ENCODE results near the gene IL1RAPL1. TPM values are rescaled to one million over a fixed set of nuclear protein-coding genes. Genes with fewer than 3 reads are reported as not detected.

The IL1RAPL1 gene
- polyA plus RNA-seq, 1 donor from 2014 or later, result not detected

- no peak overlapping the region for H3K4me2 ChIP-seq (ENCODE audit: low read length)
- H3K36me3 ChIP-seq (ENCODE audit: insufficient read depth, low read length), result no peaks in the 10 kb centered on the region
- H3K9me3 ChIP-seq (ENCODE audit: low read length), result no peaks in the 10 kb centered on the region
- TF ChIP-seq EP300 (conservative IDR thresholded peaks at IDR 0.05; ENCODE audit: poor library complexity, severe bottlenecking) (peak; percentile 61), TAF1 (IDR thresholded peaks at IDR 0.05; ENCODE audit: low read depth) (no peak), REST (IDR thresholded peaks at IDR 0.05; ENCODE audit: borderline replicate concordance) (no peak), POLR2AphosphoS5 (IDR thresholded peaks at IDR 0.05) (peak; percentile 15)
- H3K27ac ChIP-seq (ENCODE audit: low read length), result no peak overlapping the region
- H3K9ac ChIP-seq (ENCODE audit: low read length), result no peak overlapping the region
- H3K79me2 ChIP-seq (replicated peaks; ENCODE audit: insufficient read depth, low read length), result no peaks in the 10 kb centered on the region
- no peaks in the 10 kb centered on the region for H3K27me3 ChIP-seq (ENCODE audit: insufficient read depth, low read depth, low read length)
- H3K4me3 ChIP-seq (ENCODE audit: low read length), result no peak overlapping the region
- H4K20me1 ChIP-seq (ENCODE audit: insufficient read depth), result no peaks in the 10 kb centered on the region
- no peaks in the 10 kb centered on the region for H3F3A ChIP-seq (ENCODE audit: insufficient read depth, low read length, poor library complexity, severe bottlenecking)
- no peaks in the 10 kb centered on the region for H3K9me2 ChIP-seq (ENCODE audit: insufficient read depth, low read length)
- no peak overlapping the region for H2AFZ ChIP-seq (ENCODE audit: low read depth, low read length)
Observed at GRCh38 chrX:29872831-29873230, 1285.6 kb downstream of the IL1RAPL1 start.

- H3K27ac ChIP-seq (ENCODE audit: low read length), result no peak overlapping the region
- no peaks in the 10 kb centered on the region for H3K9me3 ChIP-seq (ENCODE audit: low read length)
- no peak overlapping the region for H3K9ac ChIP-seq (ENCODE audit: low read length)
- H3K27me3 ChIP-seq (ENCODE audit: insufficient read depth, low read depth, low read length), result no peaks in the 10 kb centered on the region
- no peak overlapping the region for H3K4me3 ChIP-seq (ENCODE audit: low read length)
- H3K36me3 ChIP-seq (ENCODE audit: insufficient read depth, low read length), result no peaks in the 10 kb centered on the region
- TF ChIP-seq POLR2AphosphoS5 (IDR thresholded peaks at IDR 0.05), result no peak
- no peak for TF ChIP-seq REST (IDR thresholded peaks at IDR 0.05; ENCODE audit: borderline replicate concordance)
- no peak for TF ChIP-seq EZH2 (IDR thresholded peaks at IDR 0.05; ENCODE audit: borderline replicate concordance, insufficient read depth, low read length, poor library complexity, severe bottlenecking)
- H2AFZ ChIP-seq (ENCODE audit: low read depth, low read length), result no peak overlapping the region
- no peak overlapping the region for H3K4me2 ChIP-seq (ENCODE audit: low read length)
- H4K20me1 ChIP-seq (ENCODE audit: insufficient read depth), result no peaks in the 10 kb centered on the region
- no peaks in the 10 kb centered on the region for H3F3A ChIP-seq (ENCODE audit: insufficient read depth, low read length, poor library complexity, severe bottlenecking)
- H3K9me2 ChIP-seq (ENCODE audit: insufficient read depth, low read length), result no peaks in the 10 kb centered on the region
- H3K79me2 ChIP-seq (replicated peaks; ENCODE audit: insufficient read depth, low read length), result no peaks in the 10 kb centered on the region
Observed at GRCh38 chrX:29876733-29877132, 1289.5 kb downstream of the IL1RAPL1 start.

GRCh38 chrX:29880977-29881376 is 1293.7 kb downstream of the IL1RAPL1 start:
- H4K20me1 ChIP-seq (ENCODE audit: insufficient read depth), result no peaks in the 10 kb centered on the region
- no peaks in the 10 kb centered on the region for H3K9me2 ChIP-seq (ENCODE audit: insufficient read depth, low read length)
- H3F3A ChIP-seq (ENCODE audit: insufficient read depth, low read length, poor library complexity, severe bottlenecking), result no peaks in the 10 kb centered on the region
- H3K9me3 ChIP-seq (ENCODE audit: low read length), result no peaks in the 10 kb centered on the region
- H3K27me3 ChIP-seq (ENCODE audit: insufficient read depth, low read depth, low read length), result no peaks in the 10 kb centered on the region
- H3K27ac ChIP-seq (ENCODE audit: low read length), result no peak overlapping the region
- H3K9ac ChIP-seq (ENCODE audit: low read length), result no peak overlapping the region
- TF ChIP-seq EZH2 (IDR thresholded peaks at IDR 0.05; ENCODE audit: borderline replicate concordance, insufficient read depth, low read length, poor library complexity, severe bottlenecking) (no peak), CTCF (IDR thresholded peaks at IDR 0.05; ENCODE audit: poor library complexity, severe bottlenecking) (no peak), MXI1 (conservative IDR thresholded peaks at IDR 0.05; ENCODE audit: poor library complexity, severe bottlenecking) (no peak), SMC3 (conservative IDR thresholded peaks at IDR 0.05; ENCODE audit: poor library complexity) (no peak), EP300 (conservative IDR thresholded peaks at IDR 0.05; ENCODE audit: poor library complexity, severe bottlenecking) (no peak), REST (IDR thresholded peaks at IDR 0.05; ENCODE audit: borderline replicate concordance) (no peak), RAD21 (conservative IDR thresholded peaks at IDR 0.05) (no peak)
- H3K4me2 ChIP-seq (ENCODE audit: low read length), result no peak overlapping the region
- H3K36me3 ChIP-seq (ENCODE audit: insufficient read depth, low read length), result no peaks in the 10 kb centered on the region
- no peak overlapping the region for H3K4me3 ChIP-seq (ENCODE audit: low read length)
- no peak overlapping the region for H2AFZ ChIP-seq (ENCODE audit: low read depth, low read length)
- H3K79me2 ChIP-seq (replicated peaks; ENCODE audit: insufficient read depth, low read length), result no peaks in the 10 kb centered on the region
